ENCODE measurements around the gene F8.

Gene F8

DNA sequence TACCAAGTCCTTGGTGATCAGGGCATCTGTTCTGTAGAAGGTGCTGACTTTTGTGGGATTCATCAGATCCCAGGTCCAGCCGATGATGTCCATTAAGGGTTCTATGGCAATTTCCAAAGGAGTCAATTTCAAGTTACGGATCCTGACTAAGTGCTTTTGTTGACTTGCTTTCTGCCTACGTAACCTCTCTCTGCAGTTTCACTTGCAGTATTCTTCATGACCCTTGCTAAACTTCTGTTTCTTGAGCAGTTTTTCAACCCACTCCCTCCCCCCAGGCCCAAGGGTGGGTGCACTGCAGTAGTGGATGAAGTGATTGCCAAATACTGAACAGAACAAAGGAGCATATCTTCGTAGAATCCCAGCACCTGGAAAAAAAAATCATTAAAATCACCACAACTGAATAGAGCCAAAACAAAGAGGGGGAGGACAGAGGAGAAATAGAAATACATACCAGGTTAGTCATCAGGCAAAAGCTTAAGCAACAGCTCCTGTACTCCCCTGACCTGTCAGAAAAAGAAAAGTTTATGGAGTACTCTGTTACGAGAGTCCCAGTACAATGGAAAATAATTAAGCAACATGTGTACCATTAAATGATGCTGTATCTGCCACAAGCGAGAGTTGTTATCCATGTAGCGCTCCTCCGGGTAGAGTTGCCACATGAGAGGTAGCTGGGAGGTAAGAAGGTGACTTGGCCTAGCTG is 42.7 kb upstream of the F8 start:
- FAIRE-seq (no peak), DNase-seq (ENCODE audit: insufficient read length, low spot score) (no peak)
- TF ChIP-seq, protein P1, sequence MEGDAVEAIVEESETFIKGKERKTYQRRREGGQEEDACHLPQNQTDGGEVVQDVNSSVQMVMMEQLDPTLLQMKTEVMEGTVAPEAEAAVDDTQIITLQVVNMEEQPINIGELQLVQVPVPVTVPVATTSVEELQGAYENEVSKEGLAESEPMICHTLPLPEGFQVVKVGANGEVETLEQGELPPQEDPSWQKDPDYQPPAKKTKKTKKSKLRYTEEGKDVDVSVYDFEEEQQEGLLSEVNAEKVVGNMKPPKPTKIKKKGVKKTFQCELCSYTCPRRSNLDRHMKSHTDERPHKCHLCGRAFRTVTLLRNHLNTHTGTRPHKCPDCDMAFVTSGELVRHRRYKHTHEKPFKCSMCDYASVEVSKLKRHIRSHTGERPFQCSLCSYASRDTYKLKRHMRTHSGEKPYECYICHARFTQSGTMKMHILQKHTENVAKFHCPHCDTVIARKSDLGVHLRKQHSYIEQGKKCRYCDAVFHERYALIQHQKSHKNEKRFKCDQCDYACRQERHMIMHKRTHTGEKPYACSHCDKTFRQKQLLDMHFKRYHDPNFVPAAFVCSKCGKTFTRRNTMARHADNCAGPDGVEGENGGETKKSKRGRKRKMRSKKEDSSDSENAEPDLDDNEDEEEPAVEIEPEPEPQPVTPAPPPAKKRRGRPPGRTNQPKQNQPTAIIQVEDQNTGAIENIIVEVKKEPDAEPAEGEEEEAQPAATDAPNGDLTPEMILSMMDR (IDR thresholded peaks at IDR 0.05; ENCODE audit: insufficient read depth, missing control alignments): no peak

DNA sequence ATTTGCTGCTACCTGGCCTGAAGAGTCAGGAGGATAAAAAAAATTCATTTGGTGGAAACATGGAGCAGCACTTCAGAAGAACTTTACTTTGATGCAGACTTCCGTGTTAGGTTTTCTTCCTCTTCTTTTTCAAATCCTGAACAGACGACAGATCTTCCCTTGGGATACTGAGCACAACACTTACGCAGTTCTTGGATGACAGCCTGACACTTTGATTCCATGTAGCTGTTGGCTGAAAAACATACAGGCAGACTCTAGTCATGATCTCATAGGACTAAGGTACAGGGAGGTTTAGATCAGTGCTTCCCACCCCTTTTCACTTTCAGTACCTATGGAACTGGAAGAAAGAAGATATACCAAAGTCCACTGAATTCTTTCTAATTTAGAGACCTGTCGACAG is 39.2 kb upstream of the F8 start:
- FAIRE-seq (no peak), DNase-seq (ENCODE audit: insufficient read length, low spot score) (no peak)
- TF ChIP-seq, protein P1 (IDR thresholded peaks at IDR 0.05; ENCODE audit: insufficient read depth, missing control alignments): no peak

DNA sequence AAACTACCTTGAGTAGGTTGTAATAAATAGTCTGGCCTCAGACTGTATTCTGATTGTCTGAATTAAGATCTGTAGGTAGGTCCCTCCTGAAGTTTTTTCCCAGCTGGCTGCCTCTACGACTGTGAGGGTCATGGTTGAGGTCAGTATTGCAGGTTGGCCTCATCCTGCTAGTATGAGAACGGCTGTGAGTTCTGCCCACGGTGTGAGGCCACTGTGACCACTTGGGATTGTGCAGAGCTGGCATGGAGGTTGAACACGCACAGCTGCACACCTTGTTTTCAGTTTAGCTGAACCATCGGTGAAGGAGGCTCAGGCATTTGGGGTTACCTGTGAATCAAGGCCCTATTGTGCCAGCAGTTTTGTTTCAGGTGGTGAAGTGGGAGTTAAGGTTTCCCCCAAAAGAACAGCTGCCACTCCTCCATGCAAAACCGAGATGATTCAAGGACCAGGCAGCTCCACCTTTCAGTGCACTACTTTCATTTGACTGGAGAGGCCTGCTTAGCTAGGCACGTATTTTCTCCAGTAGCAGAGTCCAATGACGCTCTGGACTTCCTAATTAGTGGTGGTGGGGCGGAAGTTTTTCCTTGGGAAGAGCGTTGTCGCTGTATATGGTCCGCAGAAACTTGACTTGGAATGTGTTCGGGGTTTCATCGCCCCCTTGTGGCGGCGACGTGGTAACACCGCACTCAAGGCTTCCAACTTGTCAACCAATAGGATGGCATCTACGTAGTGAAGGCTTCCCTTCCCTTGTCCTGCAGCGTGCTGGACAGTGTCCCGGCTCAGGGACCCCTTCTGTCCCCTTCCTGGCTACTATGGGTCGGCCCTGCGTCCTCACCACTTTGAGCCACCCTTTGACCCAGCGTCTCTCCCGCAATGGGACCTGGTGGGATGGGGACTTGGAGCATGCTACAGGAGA is 34.6 kb upstream of the F8 start:
- peak; percentile 66 for FAIRE-seq
- TF ChIP-seq, protein P1 (IDR thresholded peaks at IDR 0.05; ENCODE audit: insufficient read depth, missing control alignments): peak; percentile 59
- peak; percentile 16 for DNase-seq (ENCODE audit: insufficient read length, low spot score)

DNA sequence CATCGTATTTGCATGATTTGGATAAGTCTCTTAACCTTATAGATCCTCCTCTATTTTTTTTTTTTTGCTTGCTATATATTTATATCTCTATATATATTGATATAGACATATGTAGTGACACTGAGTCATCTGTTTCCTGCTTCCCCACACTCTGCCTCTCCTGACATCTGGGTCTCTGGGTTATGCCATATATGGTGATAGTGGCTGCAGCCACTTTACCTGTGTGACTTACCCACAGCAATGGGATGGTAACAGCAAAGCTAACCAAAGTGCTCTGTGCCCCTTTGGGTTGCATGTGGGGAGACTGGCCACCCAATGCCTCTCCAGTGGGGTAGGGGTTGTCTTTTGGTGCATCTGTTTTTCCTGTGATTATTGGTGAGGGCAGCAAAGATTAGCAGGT is 33.9 kb upstream of the F8 start:
- DNase-seq (ENCODE audit: insufficient read length, low spot score) (no peak), FAIRE-seq (no peak)
- TF ChIP-seq, protein P1 (IDR thresholded peaks at IDR 0.05; ENCODE audit: insufficient read depth, missing control alignments): no peak

DNA sequence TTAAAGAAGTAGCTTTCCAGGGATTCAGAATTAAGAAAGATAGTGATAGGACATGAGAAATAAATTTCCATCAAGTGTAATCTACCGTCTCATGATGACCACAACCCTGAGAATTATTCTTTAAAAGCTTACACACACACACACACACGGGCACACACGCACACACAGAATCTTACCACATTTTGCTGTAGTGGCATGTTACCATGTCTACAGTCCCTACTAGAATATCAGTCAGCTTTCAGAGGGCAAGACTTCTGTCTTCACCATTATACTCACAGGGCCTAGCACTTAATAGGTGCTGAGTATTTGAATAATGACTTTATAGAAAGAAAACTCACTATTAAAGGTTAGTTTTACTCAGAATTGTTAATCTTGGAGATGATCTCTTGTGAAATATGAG is 33.0 kb upstream of the F8 start:
- TF ChIP-seq, protein P1 (IDR thresholded peaks at IDR 0.05; ENCODE audit: insufficient read depth, missing control alignments): no peak
- no peak for FAIRE-seq
- no peak for DNase-seq (ENCODE audit: insufficient read length, low spot score)

DNA sequence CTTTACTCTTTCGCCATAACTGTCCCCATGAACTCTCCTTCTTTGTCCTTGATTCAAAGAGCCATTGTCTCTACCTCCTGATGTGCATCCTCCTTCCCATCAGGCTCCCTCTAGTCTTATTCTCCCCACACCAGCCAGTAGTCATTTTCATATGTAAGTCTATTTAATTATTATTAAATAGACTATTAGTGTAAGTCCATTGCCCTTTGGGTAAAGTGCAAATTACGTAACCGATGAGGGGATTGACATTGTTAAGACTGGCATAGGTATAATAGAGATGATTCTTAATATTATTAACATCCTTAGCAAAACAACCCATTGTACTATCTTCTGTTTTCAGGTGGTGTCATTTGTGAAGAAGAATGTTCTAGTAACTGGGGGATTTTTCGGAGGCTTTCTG is 31.7 kb upstream of the F8 start:
- no peak for DNase-seq (ENCODE audit: insufficient read length, low spot score)
- TF ChIP-seq, protein P1 (IDR thresholded peaks at IDR 0.05; ENCODE audit: insufficient read depth, missing control alignments): no peak
- FAIRE-seq: no peak

DNA sequence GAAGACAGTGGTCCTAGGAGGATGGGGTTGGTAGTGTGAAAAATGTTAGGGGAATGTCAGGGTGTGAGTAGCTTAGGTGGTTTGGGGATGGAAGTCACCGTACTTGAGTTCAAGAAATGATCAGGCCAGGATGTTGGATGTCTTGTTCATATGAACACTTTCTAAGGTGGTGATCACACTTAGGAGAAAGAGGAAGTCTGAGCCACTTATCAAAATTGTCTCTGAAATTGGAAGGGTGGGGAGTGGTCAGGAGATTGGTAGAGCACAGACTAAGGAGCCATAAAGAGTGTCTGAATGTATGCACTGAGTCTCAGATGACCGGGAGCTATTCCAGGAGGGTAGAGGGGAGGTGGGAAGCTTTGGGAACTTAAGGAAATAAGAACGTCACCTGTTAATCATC is 31.1 kb upstream of the F8 start:
- no peak for FAIRE-seq
- TF ChIP-seq, protein P1 (IDR thresholded peaks at IDR 0.05; ENCODE audit: insufficient read depth, missing control alignments): no peak
- DNase-seq (ENCODE audit: insufficient read length, low spot score): no peak
